Measurements from ENCODE around the gene PGGHG. TPM values are rescaled to one million over a fixed set of nuclear protein-coding genes. Genes with fewer than 3 reads are reported as not detected.

The PGGHG gene
- total and polyA plus RNA-seq, 4 donors = 3.9 to 15.9 (median 6.2) TPM

GRCh38 chr11:291281-292210 lies 2.6 kb downstream of the PGGHG start:
- peaks cover 23% of the 10 kb centered on the region for H3K27me3 ChIP-seq (ENCODE audit: control insufficient read depth, insufficient read depth, low read length)
- no peak overlapping the region for H3K4me3 ChIP-seq (ENCODE audit: low read depth, low read length)
- H3K9me3 ChIP-seq (ENCODE audit: control insufficient read depth, insufficient read depth, low read length) = no peaks in the 10 kb centered on the region
- peaks cover 16% of the 10 kb centered on the region for H3K4me1 ChIP-seq (ENCODE audit: control insufficient read depth, insufficient read depth, low read length)
- WGBS (ENCODE audit: insufficient coverage) = 67% methylated on average over 44 of the region's 44 CpGs
- peaks cover 19% of the 10 kb centered on the region for H3K36me3 ChIP-seq (ENCODE audit: control insufficient read depth, insufficient read depth, low read length)
- no peak for DNase-seq (ENCODE audit: low read depth in 4 of 6, low spot score in 6 of 6)
- no peak overlapping the region for H3K27ac ChIP-seq (ENCODE audit: low read depth, low read length)

- DNase-seq (ENCODE audit: low read depth in 4 of 6, low spot score in 6 of 6) = no peak
- H3K27ac ChIP-seq (ENCODE audit: low read depth, low read length) = no peak overlapping the region
- WGBS (ENCODE audit: insufficient coverage) = 93% methylated on average over 28 of the region's 29 CpGs
- H3K9me3 ChIP-seq (ENCODE audit: control insufficient read depth, insufficient read depth, low read length) = no peaks in the 10 kb centered on the region
- H3K4me3 ChIP-seq (ENCODE audit: low read depth, low read length) = no peak overlapping the region
- peaks cover 19% of the 10 kb centered on the region for H3K36me3 ChIP-seq (ENCODE audit: control insufficient read depth, insufficient read depth, low read length)
- peaks cover 16% of the 10 kb centered on the region for H3K27me3 ChIP-seq (ENCODE audit: control insufficient read depth, insufficient read depth, low read length)
- peaks cover 16% of the 10 kb centered on the region for H3K4me1 ChIP-seq (ENCODE audit: control insufficient read depth, insufficient read depth, low read length)
These were observed 3.5 kb downstream of the PGGHG start for GRCh38 chr11:292211-293121.

- Histone ChIP-seq H3K27ac (ENCODE audit: low read depth, low read length) (no peak overlapping the region), H3K36me3 (ENCODE audit: control insufficient read depth, insufficient read depth, low read length) (peaks cover 19% of the 10 kb centered on the region), H3K9me3 (ENCODE audit: control insufficient read depth, insufficient read depth, low read length) (no peaks in the 10 kb centered on the region), H3K4me1 (ENCODE audit: control insufficient read depth, insufficient read depth, low read length) (peaks cover 10% of the 10 kb centered on the region), H3K4me3 (ENCODE audit: low read depth, low read length) (no peak overlapping the region), H3K27me3 (ENCODE audit: control insufficient read depth, insufficient read depth, low read length) (peaks cover 7% of the 10 kb centered on the region)
- no peak for DNase-seq (ENCODE audit: low read depth in 4 of 6, low spot score in 6 of 6)
- WGBS (ENCODE audit: insufficient coverage) = 93% methylated on average over 15 of the region's 18 CpGs
These were observed 4.4 kb downstream of the PGGHG start for GRCh38 chr11:293271-293851.

DNA sequence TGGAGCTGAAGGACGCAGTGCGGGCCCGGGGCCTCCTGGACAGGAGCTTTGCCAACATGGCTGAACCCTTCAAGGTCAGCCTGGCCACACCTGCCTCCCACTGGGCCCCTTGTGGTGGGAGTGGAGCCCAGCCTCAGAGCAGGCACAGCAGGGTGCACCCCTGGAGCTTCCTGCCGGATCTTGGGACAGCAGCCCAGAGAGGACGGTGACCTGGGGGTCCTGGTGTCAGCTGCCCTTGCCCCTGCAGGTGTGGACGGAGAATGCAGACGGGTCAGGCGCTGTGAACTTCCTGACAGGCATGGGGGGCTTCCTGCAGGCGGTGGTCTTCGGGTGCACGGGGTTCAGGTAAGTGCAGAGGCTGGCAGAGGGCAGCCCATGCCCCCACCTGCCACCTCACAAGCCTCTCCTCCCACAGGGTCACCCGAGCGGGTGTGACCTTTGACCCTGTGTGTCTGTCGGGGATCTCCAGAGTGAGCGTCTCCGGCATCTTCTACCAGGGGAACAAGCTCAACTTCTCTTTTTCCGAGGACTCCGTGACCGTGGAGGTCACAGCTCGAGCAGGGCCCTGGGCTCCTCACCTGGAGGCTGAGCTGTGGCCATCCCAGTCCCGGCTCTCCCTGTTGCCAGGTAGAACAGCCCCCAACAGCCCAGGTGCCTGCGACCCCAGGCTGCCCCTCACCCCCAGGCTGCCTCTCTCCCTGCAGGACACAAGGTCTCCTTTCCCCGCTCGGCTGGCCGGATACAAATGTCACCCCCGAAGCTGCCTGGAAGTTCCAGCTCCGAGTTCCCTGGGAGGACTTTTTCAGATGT lies 5.1 kb downstream of the PGGHG start:
- WGBS (ENCODE audit: insufficient coverage) = 89% methylated on average over 27 of the region's 27 CpGs
- Histone ChIP-seq H3K4me3 (ENCODE audit: low read depth, low read length) (no peak overlapping the region), H3K27me3 (ENCODE audit: control insufficient read depth, insufficient read depth, low read length) (peaks cover 5% of the 10 kb centered on the region), H3K4me1 (ENCODE audit: control insufficient read depth, insufficient read depth, low read length) (peaks cover 8% of the 10 kb centered on the region), H3K27ac (ENCODE audit: low read depth, low read length) (no peak overlapping the region), H3K36me3 (ENCODE audit: control insufficient read depth, insufficient read depth, low read length) (peaks cover 19% of the 10 kb centered on the region), H3K9me3 (ENCODE audit: control insufficient read depth, insufficient read depth, low read length) (no peaks in the 10 kb centered on the region)
- no peak for DNase-seq (ENCODE audit: low read depth in 4 of 6, low spot score in 6 of 6)

DNA sequence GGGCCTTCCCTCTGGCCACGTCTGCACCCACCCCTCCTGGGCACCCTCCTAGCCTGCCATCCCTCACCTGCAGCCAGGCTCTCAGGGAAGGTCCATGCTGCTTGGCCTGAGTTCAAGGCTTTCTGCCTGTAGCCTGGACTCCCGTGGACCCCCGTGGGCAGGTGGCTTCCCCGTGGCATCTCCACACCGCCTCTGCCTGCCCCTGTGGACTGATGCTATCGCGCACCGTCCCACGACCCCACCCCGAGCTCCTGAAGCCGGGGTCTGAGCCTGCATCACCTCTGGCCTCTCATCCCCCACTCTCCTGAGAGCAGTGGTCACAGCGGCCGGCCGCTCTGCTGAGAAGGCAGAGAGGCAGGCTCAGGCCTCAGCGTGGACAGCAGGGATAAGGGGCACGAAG lies 5.9 kb downstream of the PGGHG start:
- Histone ChIP-seq H3K36me3 (ENCODE audit: control insufficient read depth, insufficient read depth, low read length) (peaks cover 19% of the 10 kb centered on the region), H3K27me3 (ENCODE audit: control insufficient read depth, insufficient read depth, low read length) (peaks cover under 1% of the 10 kb centered on the region), H3K9me3 (ENCODE audit: control insufficient read depth, insufficient read depth, low read length) (no peaks in the 10 kb centered on the region), H3K27ac (ENCODE audit: low read depth, low read length) (no peak overlapping the region), H3K4me3 (ENCODE audit: low read depth, low read length) (no peak overlapping the region), H3K4me1 (ENCODE audit: control insufficient read depth, insufficient read depth, low read length) (peaks cover 5% of the 10 kb centered on the region)
- WGBS (ENCODE audit: insufficient coverage) = 95% methylated on average over 16 of the region's 16 CpGs
- DNase-seq (ENCODE audit: low read depth in 4 of 6, low spot score in 6 of 6) = no peak

DNA sequence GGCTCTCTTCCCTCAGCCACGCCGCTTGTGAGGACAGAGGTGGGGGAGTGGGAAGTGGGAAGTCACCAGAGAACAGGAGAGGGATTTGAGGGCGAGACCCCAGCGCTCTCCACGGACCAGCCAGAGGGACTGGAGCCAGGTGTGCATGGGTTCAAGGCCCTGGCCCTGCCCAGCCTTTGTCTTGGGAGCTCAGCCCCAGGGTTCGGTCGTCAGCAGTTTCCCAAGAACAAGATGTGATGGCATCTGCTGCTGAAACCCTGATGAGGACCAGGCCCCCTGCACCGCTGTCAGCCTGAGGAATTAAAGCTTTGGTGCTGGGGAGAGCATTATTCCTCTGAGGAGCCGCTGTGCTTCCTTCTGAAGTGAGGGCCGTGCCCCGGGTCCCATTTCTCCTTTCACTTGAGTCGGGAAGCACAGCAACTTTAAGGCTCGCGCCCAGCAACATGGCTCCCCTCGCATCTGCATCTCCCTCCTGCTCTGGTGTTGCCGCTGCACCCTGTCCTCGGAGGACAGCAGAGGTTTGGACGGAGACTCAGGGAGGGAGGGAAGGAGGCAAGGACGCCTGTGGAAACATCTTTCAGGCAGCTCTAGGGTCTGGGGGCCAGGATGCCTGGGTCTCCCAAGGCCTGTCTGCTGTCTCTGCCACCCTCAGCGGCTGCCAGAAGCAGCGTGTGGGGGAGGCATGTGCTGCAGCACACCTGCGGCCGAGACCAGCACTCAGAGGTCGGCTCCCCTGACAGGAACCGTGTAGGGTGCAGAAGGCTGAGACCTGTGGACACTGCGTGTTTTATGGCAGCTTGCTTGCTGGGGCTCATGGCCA lies 6.6 kb downstream of the PGGHG start:
- Histone ChIP-seq H3K4me1 (ENCODE audit: control insufficient read depth, insufficient read depth, low read length) (peaks cover 8% of the 10 kb centered on the region), H3K36me3 (ENCODE audit: control insufficient read depth, insufficient read depth, low read length) (peaks cover 13% of the 10 kb centered on the region), H3K27me3 (ENCODE audit: control insufficient read depth, insufficient read depth, low read length) (peaks cover 2% of the 10 kb centered on the region), H3K9me3 (ENCODE audit: control insufficient read depth, insufficient read depth, low read length) (no peaks in the 10 kb centered on the region), H3K4me3 (ENCODE audit: low read depth, low read length) (no peak overlapping the region), H3K27ac (ENCODE audit: low read depth, low read length) (no peak overlapping the region)
- WGBS (ENCODE audit: insufficient coverage) = 84% methylated on average over 26 of the region's 26 CpGs
- no peak for DNase-seq (ENCODE audit: low read depth in 4 of 6, low spot score in 6 of 6)

DNA sequence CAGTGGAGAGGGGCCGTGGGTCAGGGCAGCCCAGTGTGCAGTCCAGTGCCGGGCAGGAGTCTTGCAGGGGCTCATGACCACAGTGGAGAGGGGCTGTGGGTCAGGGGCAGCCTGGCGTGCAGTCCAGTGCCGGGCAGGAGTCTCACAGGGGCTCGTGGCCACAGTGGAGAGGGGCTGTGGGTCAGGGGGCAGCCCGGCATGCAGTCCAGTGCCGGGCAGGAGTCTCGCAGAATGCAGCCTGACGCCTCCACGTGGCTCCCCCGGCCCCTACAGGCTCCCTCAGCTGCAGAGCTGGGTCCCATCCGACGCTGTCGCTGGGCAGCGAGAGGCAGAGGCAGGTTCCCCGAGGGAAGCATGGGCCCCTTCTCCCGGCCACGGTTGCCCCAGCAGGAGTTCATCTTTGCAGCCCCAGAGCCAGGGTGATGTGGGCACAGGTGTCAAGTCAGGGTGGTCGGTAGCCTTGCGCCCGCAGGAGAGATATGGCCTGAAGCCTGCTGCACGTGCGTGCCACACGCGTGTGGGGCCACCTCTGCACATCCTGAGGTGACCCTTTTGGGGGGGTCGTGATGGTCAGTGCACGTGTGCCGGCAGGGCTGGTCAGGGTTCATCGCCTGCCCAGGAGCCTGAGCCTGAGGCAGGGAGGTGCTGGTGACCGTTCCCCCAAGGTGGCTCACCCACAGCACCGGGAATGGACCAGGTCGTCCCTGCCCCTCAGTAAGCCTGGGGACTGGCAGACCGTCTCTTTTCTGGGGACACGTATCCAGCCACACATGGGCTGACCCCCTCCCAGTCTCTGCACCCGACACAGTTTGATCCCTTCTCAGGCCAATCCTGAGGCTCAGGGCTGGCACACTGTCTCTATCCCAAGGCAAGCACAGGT lies 7.5 kb downstream of the PGGHG start:
- Histone ChIP-seq H3K9me3 (ENCODE audit: control insufficient read depth, insufficient read depth, low read length) (no peaks in the 10 kb centered on the region), H3K4me1 (ENCODE audit: control insufficient read depth, insufficient read depth, low read length) (peaks cover 8% of the 10 kb centered on the region), H3K36me3 (ENCODE audit: control insufficient read depth, insufficient read depth, low read length) (peaks cover 11% of the 10 kb centered on the region), H3K27me3 (ENCODE audit: control insufficient read depth, insufficient read depth, low read length) (peaks cover 2% of the 10 kb centered on the region), H3K27ac (ENCODE audit: low read depth, low read length) (no peak overlapping the region), H3K4me3 (ENCODE audit: low read depth, low read length) (no peak overlapping the region)
- 83% methylated on average over 35 of the region's 35 CpGs for WGBS (ENCODE audit: insufficient coverage)
- no peak for DNase-seq (ENCODE audit: low read depth in 4 of 6, low spot score in 6 of 6)

DNA sequence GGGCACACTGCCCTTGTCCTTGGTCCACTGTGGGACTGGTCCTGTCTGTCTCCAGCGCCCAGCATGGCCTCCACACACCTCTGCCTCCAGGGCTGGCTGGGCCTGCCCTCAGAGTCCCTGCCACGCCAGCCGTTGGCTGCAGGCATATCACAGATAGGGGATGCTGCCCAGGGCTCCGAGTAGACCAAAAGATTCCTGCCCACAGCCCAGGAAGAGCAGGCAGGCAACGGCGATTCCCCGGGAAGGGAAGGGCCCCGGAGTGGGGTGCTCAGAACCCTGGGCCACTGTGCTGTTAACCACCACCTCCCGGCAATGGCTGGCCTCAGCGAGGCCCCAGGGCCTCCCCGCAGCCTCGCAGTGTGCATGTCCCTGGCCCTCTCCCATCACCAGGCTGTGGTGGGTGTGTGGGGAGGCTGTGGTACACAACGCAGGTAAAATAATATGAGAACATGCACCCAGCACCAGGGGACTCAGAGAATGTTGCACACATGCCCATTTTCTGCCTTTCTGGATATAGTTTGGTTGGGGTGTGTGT lies 8.2 kb downstream of the PGGHG start:
- H3K4me3 ChIP-seq (ENCODE audit: low read depth, low read length) = no peak overlapping the region
- H3K27ac ChIP-seq (ENCODE audit: low read depth, low read length) = no peak overlapping the region
- DNase-seq (ENCODE audit: low read depth in 4 of 6, low spot score in 6 of 6) = no peak
- H3K4me1 ChIP-seq (ENCODE audit: control insufficient read depth, insufficient read depth, low read length) = peaks cover 8% of the 10 kb centered on the region
- peaks cover 2% of the 10 kb centered on the region for H3K27me3 ChIP-seq (ENCODE audit: control insufficient read depth, insufficient read depth, low read length)
- H3K36me3 ChIP-seq (ENCODE audit: control insufficient read depth, insufficient read depth, low read length) = peaks cover 8% of the 10 kb centered on the region
- H3K9me3 ChIP-seq (ENCODE audit: control insufficient read depth, insufficient read depth, low read length) = no peaks in the 10 kb centered on the region
- 76% methylated on average over 11 of the region's 13 CpGs for WGBS (ENCODE audit: insufficient coverage)

All from spinal cord (tissue), 10 donors.